HG03159 (cell line): ENCODE measurements around the gene SCN4B.
"Not testable (repeated sequence)": the region's sequence is repeated elsewhere in the genome, so short reads cannot be mapped to it uniquely, and the experiment has no call there.

Experiments used
- ATAC-seq: cut with Tn5 transposase; IDR thresholded peaks from one replicate; pipeline ENCODE4 v1.9.1; 2021; ENCODE audit warnings: mild to moderate bottlenecking, moderate library complexity; ENCODE audit not compliant: unreplicated experiment

SCN4B gene, protein sequence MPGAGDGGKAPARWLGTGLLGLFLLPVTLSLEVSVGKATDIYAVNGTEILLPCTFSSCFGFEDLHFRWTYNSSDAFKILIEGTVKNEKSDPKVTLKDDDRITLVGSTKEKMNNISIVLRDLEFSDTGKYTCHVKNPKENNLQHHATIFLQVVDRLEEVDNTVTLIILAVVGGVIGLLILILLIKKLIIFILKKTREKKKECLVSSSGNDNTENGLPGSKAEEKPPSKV

DNA sequence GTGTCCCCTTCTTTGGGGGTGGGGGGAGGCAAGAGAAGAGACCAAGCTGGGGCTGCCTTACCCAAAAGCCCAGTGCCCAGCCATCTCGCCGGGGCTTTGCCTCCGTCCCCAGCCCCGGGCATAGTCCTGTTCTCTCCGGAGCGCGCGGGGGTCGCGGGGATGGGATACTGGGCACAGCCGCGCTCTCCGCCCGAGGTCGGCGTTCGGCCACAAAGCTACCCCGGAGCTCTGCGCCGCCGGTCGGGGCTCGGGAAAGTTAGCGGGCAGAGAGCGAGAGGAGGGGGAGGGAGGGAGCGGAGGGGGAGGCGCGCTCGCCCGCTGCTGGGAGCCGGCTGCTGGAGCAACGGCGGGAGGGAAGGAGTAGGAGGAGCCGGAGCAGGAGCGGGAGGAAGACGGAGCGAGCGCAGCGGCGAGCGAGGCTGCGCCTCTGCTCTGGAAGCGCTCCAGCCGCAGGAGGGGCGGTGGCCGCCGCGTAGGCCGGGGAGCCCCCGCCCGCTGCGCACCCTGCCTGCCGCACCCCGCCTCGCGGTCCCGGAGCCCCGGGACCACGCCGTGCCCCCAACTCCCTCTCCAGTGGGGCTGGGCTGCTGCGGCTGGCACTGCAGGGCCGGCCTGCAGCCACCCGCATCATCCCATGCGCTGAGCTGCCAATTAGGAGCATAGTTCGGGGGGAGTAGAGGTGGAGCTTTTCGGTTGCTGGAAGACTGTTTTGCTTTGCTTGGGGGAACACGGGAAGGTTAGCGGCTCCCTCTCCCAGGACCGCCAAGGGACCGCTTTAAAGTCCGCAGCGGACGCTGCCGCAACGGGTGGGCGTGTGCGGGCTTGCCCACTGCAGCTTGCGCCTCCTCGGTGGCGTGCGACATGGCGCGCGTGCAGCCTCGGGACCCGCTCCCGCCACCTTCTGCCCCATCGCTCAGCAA lies at the start of gene SCN4B:
TSS of gene SCN4B (minus strand) at position 272 of the 920 bp plus-strand sequence. CDS start at position 122, 150 bp downstream.
- no peak for ATAC-seq

DNA sequence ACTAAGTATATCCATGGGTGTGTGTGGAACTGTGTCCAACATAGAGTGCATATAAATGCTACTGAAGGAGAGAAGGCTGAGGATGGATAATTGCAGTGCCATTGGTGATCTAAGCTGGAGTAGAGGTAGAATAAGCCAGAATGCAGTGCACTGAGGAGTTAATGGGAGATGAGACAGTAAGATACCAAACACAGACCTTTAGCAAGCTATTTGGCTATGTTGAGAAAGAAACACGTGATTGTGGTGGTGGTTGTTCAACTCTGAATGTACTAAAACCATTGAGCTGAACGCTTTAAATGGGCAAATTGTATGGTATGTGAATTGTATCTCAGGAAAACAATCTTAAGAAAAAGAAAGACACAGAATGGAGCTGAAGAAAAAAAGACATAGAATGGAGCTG lies 49.3 kb upstream of the SCN4B start:
- no peak for ATAC-seq

DNA sequence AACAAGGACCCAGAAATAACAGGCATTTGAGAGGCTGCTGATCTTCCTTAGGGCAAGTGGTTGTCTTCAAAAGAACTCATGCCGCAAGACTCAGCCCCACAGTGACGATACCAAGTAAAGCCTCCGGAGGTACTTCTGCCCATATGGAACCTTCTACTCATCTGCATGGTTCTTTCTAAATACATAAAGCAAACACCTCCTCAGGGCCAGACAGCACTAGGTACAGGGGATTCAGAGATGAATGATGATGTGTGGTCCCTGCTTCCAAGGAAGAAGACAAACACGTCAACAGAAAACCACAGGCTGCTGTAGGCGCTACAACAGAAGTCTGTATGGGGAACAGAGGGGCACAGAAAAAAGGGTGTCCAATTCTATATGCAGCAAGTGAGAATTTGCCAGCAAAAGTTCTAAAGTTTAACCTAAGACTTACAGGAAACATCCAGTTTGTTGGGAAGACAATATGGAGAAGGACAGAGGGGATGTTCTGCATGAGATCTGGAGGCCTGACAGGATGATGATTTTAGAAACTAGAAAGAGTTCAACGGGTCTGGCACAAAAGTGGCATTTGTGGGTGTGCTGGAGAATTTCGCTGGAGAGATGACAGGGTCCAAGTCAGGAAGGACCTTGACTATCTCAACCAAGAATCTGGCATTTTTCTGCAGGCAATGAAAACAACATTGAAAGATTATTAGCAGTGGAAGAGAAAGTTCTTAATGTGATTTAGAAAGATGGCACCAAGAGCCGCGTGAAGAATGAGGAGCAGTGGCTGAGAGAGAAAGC lies 48.5 kb upstream of the SCN4B start:
- ATAC-seq, result no peak

DNA sequence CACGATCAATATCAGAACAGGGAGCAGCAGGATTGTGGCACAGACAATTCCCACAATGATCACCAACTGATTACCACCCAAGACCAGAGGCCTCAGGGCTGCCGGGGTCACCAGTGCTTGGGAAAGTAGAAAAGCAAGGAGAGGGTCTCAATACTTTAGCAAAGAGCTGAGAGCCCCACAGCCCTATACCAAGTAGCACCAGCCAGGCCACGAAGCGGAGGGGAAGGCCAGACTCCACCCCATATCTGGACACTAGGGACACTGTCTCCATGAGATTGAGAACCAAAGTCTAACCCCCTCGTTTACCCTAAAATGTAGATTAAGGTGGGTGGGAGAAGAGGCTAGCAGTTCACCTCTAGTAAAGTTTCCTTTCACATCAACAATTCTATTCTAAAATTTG lies 47.9 kb upstream of the SCN4B start:
- ATAC-seq, result no peak

DNA sequence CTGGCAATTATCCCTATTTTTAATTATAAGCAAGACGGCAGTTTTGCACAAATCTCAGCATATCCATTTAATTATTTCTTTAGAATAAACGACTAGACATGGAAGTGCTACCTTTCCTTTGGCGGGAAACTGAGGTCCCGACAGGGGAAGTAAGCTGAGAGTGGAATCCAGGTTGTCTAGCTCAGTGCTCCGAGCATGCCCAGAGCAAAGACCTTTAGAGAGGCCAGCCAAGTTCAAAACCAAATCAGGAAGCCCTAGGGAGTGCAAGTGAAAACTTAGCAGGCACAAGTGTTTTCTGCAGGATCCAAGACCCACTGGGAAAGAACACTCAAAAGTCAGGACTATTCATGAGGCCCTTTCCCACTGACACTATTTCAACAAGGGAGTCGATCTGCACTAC lies 46.5 kb upstream of the SCN4B start:
- no peak for ATAC-seq

DNA sequence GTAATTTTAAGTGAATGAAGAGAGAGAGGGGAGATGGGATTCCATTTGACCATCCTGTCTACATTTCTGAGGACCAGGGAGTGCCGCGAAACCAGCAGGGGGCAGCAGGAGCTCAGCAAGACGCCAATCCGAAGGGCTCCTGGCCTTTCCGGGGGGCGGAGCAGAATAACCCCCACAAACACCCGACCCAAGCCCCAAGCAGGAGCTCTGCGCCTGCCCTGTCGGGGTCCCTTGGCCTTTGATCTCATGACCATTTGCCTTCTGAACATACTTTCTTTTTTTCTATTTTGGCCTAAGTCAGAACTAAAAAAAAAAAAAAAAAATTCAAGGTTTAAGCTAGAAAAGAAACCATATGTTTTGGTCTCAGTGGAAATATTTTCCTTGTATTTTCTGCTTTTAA lies 45.7 kb upstream of the SCN4B start:
- ATAC-seq, result no peak

DNA sequence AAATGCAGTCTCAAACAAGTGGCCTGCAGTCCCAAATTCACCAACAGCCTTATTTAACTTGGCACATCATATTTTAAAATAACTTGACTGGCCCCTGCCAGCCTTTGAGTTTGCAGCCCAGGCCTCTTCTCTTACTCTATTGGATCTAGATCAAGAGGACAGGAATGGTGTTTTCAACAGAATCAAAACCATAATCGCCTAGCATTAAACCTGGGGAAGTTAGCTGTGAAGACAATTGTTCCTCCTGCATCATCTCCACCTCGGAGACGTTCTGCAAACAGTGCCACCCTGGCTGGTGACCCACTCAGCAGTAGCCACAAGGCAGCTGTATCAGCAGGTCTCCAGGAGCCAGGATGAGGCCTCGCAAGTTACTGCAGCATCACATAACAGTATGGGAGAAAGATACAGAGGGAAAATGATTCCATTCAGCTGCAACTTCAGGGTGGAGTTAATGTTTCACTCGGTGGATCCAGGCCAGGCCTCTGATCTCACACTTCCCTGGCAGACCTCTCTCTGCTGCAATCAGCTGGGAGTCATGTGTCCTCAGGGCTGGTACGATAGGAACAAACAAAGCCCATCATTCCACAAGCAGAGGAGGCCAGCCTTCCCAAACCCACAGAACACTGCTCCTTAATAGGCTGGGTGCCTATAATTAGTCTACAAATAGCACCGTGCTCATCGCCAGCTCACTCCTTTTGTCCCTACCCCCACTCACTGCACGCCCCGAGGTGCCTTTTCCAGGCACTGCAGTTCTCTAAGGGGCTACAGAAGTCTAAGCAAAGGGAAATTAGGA lies 42.4 kb upstream of the SCN4B start:
- no peak for ATAC-seq

DNA sequence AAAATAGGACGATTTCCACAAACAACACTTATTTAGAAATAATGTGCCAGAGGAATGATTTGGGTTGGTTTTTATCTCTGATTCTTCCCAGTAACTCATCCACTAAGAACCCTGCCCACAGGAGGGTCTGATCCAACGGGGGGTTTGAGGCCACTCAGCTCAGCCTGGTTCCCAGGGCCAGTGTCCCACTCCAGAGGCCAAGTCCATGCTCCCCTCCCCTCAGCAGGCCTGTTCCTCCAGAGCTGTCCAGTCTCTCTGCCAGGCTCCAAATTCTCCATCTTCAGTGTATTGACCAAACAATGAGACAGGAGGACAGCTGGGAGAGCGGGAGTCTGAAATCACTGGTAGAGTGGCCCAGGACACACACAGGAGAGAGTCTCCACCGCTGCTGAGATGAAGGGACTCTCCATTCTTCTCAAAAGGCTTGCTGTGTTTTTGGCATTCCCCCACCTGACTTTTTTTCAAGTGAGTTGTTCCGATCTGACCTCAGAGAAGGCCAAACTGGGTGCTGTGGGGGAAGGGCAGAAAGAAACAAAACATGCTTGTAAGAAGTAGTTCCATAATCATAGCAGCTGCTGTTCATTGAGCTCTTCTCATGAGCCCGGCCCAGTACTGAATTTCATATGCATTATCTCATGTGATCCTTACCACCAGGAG lies 41.4 kb upstream of the SCN4B start:
- ATAC-seq, result no peak

DNA sequence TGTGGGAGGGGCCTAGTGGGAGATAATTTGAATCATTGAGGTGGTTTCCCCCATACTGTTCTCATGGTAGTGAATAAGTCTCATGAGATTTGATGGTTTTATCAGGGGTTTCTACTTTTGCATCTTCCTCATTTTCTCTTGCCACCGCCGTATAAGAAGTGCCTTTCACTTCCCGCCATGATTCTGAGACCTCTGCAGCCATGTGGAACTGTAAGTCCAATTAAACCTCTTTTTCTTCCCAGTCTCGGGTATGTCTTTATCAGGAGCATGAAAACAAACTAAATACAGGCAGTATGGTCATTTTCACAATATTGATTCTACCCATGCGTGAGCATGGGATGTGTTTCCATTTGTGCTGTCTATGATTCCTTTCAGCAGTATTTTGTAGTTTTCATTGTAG lies 40.2 kb upstream of the SCN4B start:
- ATAC-seq, result not testable (repeated sequence)

DNA sequence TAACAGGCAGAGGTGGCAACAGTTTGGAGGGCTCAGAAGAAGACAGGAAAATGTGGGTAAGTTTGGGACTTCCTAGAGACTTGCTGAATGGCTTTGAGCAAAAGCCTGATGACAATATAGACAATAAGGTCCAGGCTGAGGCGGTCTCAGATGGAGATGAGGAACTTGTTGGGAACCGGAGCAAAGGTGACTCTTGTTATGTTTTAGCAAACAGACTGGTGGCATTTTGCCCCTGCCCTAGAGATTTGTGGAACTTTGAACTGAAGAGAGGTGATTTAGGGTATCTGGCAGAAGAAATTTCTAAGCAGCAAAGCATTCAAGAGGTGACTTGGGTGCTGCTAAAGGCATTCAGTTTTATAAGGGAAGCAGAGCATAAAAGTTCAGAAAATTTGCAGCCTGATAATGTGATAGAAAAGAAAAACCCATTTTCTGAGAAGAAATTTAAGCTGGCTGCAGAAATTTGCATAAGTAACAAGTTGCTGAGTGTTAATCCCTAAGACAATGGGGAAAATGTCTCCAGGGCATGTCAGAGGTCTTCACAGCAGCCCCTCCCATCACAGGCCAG lies 38.4 kb upstream of the SCN4B start:
- not testable (repeated sequence) for ATAC-seq

DNA sequence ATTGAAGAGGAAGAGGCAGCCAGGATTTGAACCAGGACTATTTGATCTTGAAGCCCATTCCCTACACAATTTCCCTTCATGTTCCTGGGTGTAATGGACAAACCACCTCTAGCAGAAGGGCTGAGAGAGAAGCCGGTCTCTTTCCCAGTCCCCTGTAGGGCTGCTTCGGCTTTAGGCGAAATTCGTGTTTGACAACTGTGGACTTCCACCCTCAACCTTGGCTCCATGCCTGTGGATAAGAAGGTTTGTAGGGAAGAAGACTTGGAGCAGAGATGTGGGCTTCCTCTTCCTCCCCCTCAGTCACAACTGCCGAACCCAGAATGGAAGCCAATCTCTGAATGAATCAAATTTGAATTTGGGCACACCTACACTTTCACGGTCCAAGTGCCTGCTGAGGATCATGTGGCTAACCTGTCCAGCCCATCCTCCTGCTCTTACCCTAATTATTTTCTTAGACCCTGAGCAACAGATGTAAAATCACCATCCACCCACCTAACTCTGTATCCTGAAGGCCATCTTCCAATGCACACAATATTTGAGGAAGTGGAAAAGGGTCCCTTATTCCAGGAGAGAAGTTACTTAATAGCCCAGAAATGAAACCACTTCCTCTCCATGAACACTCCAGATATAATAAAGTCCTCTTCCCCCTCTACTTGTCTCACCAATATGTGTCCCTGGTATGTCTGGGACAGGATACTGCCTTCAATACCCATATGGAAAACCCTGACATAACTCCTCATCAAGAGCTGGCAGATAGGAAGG lies 33.9 kb upstream of the SCN4B start:
- no peak for ATAC-seq

DNA sequence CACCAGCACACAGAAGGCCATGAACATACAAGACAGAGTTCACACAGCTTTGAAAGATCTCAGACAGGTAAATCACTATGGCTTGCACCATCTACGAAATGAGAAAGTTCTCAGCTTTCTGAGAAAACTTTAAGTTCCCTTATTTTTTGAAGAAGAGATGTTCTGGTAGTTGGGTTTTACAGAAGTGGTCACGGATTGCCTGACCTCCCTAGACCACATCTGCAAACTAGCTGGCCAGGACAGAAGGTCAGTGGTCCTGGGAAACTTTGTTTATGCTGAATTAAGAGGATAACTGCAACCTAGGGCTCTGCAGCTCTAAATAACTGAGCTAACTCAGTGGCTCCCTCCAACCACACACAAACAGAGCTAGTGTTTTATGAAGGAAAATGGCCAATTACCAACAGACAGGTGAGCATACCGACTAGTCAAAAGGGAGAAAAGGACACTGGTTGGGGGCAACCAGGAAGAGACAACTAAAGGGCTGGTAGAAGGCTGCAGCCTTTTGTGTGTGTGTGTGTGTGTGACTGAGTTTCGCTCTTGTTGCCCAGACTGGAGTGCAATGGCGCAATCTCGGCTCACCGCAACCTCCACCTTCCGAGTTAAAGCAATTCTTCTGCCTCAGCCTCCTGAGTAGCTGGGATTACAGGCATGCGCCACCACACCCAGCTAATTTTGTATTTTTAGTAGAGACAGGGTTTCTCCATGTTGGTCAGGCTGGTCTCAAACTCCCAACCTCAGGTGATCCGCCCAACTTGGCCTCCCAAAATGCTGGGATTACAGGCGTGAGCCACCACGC lies 32.4 kb upstream of the SCN4B start:
- no peak for ATAC-seq

DNA sequence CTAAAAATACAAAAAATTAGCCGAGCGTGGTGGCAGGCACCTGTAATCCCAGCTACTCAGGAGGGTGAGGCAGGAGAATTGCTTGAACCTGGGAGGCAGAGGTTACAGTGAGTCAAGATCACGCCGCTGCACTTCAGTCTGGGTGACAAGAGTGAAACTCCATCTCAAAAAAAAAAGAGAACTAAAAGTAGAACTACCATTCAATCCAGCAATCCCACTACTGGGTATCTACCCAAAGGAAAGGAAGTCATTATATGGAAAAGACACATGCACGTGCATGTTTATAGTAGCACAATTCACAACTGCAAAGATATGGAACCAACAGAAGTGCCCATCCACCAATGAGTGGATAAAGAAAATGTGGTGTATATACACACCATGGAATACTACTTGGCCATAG lies 31.1 kb upstream of the SCN4B start:
- not testable (repeated sequence) for ATAC-seq

DNA sequence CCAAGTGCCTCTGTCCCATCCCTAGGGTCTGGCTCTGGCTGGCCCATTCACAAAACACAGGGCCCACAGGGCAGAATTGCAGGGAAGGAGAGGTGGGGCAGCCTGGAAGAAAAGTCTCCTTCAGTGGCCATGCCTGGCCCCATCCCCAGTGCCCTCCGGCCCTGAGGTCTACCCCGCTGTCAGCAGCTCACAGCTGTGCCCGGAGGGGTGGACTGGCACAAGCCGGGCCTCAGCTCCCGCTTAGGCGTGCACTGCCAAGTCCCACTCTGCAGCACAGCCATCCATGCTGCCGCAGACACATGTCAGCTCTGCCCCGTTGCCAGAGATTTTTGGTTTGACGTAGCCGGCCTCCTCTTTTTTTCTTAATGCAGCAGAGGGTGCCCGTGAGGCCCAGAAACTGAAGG lies 27.7 kb upstream of the SCN4B start:
- no peak for ATAC-seq

DNA sequence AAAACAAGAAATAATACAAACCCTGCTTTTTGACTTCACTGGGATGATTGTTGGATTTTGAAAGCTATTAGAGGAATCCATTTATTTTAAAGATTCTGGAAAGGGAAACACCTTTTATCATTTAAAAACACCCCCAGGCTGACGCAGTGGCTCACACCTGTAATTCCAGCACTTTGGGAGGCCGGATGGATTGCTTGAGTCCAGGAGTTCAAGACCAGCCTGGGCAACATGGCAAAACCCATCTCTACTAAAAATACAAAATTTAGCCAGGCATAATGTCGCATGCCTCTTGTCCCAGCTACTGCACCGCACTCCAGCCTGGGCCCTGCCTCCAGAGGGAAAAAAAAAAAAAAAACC lies 24.1 kb upstream of the SCN4B start:
- no peak for ATAC-seq

DNA sequence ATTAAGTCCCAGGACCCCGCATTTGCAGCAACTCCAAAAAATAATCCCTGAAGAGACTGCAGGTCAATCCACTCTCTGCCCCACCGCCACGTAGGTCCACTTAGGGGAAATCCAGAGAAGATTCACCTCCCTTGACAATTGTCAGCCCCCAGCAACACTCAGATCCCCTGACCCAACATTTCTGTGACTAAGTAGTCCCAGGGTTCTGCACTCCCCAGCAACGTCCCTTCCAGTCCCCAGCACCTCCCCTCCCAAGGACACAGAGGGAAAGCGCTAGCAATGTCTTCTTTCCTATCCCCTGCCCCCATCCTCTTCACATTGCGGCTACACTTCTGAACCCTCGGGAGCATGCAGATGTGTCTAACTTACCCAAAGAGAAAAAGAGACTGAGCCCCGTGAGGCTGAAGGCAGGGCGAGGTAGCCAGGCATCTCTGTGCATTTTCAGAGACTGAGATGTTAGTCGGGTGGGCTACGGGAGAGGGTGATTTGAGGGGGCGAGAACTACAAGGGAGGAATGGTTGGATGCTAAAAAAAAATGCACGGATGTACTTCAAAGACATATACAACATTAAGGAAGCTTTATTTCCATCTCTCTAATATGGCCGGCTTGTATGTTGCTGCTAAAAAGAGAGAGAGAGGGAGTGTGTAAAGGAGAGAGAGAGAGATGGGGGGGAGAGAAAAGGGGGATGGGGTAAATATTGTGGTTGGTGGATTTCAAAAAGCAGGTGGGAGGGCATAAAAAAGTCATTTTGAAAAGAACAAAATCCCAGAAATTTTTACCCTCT lies 23.6 kb upstream of the SCN4B start, which contains the start of gene SCN2B:
TSS of gene SCN2B (minus strand) at position 647 of the 785 bp plus-strand sequence. CDS start at position 439, 208 bp downstream.
- ATAC-seq, result no peak
